HG02870 (cell line): ENCODE data around the gene NSUN6.

Experiments used
- ATAC-seq: cut with Tn5 transposase; IDR thresholded peaks from one replicate; pipeline ENCODE4 v1.9.1; 2021; ENCODE audit warnings: mild to moderate bottlenecking, moderate library complexity; ENCODE audit not compliant: unreplicated experiment

Gene NSUN6

GRCh38 chr10:18651324-18652007 is at the start of gene NSUN6:
NSUN6 (minus strand) TSS chr10:18651587; CDS start chr10:18651203, 384 bp downstream.
- peak; percentile 98 for ATAC-seq

- ATAC-seq = no peak
Measured at GRCh38 chr10:18699849-18700840, 48.8 kb upstream of the NSUN6 start.

GRCh38 chr10:18690541-18690940 is 39.2 kb upstream of the NSUN6 start:
- ATAC-seq = no peak

- ATAC-seq = no peak
Measured at GRCh38 chr10:18689498-18689897, 38.1 kb upstream of the NSUN6 start.

GRCh38 chr10:18687706-18688105 is 36.3 kb upstream of the NSUN6 start:
- ATAC-seq = no peak

- ATAC-seq = no peak
Measured at GRCh38 chr10:18687195-18687594, 35.8 kb upstream of the NSUN6 start.

GRCh38 chr10:18685555-18685954 is 34.2 kb upstream of the NSUN6 start:
- ATAC-seq = no peak

- ATAC-seq = no peak
Measured at GRCh38 chr10:18684953-18685352, 33.6 kb upstream of the NSUN6 start.

- ATAC-seq = no peak
Measured at GRCh38 chr10:18684416-18684815, 33.0 kb upstream of the NSUN6 start.

- ATAC-seq = no peak
Measured at GRCh38 chr10:18683427-18683826, 32.0 kb upstream of the NSUN6 start.

GRCh38 chr10:18681971-18682411 is 30.6 kb upstream of the NSUN6 start:
- ATAC-seq = no peak

- no peak for ATAC-seq
Measured at GRCh38 chr10:18681366-18681765, 30.0 kb upstream of the NSUN6 start.

GRCh38 chr10:18680754-18681153 is 29.4 kb upstream of the NSUN6 start:
- no peak for ATAC-seq

GRCh38 chr10:18675086-18675801 is 23.9 kb upstream of the NSUN6 start:
- ATAC-seq = no peak

GRCh38 chr10:18668026-18668425 is 16.6 kb upstream of the NSUN6 start:
- no peak for ATAC-seq

GRCh38 chr10:18666810-18667209 is 15.4 kb upstream of the NSUN6 start:
- no peak for ATAC-seq

- no peak for ATAC-seq
Measured at GRCh38 chr10:18665815-18666558, 14.6 kb upstream of the NSUN6 start.

- ATAC-seq = no peak
Measured at GRCh38 chr10:18664841-18665478, 13.6 kb upstream of the NSUN6 start.

GRCh38 chr10:18660816-18661431 is 9.5 kb upstream of the NSUN6 start:
- no peak for ATAC-seq
